IPS-18a (cell line): Measurements from ENCODE around the gene CWF19L1.

Experiments
- H3K27ac ChIP-seq: one replicate; pipeline ENCODE4 v1.5.1; 2013; ENCODE audit warnings: low read length
- H3K27me3 ChIP-seq: one replicate; pipeline ENCODE4 v1.6.1; 2013; ENCODE audit warnings: mild to moderate bottlenecking, low read length; ENCODE audit not compliant: control insufficient read depth, insufficient read depth
- H3K36me3 ChIP-seq: one replicate; pipeline ENCODE4 v1.6.1; 2013; ENCODE audit warnings: low read depth, low read length; ENCODE audit not compliant: control insufficient read depth
- H3K4me1 ChIP-seq: one replicate; pipeline ENCODE4 v1.6.1; 2013; ENCODE audit warnings: low read depth, low read length; ENCODE audit not compliant: control insufficient read depth
- H3K4me3 ChIP-seq: one replicate; pipeline ENCODE4 v1.5.1; 2013; ENCODE audit warnings: low read length
- H3K9ac ChIP-seq: one replicate; pipeline ENCODE4 v1.6.1; 2013; ENCODE audit warnings: mild to moderate bottlenecking, low read length, moderate library complexity
- H3K9me3 ChIP-seq: one replicate; pipeline ENCODE4 v1.6.1; 2013; ENCODE audit warnings: low read depth, low read length; ENCODE audit not compliant: control insufficient read depth

Gene CWF19L1

DNA sequence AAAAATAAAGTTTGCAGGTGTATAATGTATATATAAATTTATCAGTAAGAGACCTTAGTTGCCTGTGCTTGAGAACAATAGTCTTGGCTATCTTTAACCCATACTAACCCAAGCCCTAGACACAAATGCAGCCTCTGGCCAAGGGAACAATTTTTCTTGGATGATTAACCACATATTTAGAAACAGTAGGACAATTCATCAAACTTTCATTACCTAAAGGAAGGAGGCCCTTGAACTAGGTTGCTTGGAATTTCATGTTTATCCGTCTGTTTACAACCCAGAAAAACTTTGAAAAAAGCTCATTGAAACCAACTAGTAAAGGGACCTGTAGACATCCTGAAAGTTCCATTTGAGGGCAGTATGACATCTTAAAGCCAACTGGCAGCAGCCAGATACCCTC lies 72.7 kb downstream of the CWF19L1 start:
- no peaks in the 10 kb centered on the region for H3K9me3 ChIP-seq
- H3K4me1 ChIP-seq: no peaks in the 10 kb centered on the region
- no peak overlapping the region for H3K4me3 ChIP-seq
- H3K9ac ChIP-seq: no peak overlapping the region
- H3K27me3 ChIP-seq: no peaks in the 10 kb centered on the region
- H3K36me3 ChIP-seq: peaks cover 69% of the 10 kb centered on the region
- no peak overlapping the region for H3K27ac ChIP-seq

- no peaks in the 10 kb centered on the region for H3K4me1 ChIP-seq
- no peaks in the 10 kb centered on the region for H3K27me3 ChIP-seq
- no peaks in the 10 kb centered on the region for H3K9me3 ChIP-seq
- H3K9ac ChIP-seq: no peak overlapping the region
- H3K36me3 ChIP-seq: peaks cover 58% of the 10 kb centered on the region
- H3K27ac ChIP-seq: no peak overlapping the region
- no peak overlapping the region for H3K4me3 ChIP-seq
Observed at GRCh38 chr10:100192350-100192749, 75.1 kb downstream of the CWF19L1 start.

GRCh38 chr10:100186253-100187212 lies 80.9 kb downstream of the CWF19L1 start:
- Histone ChIP-seq H3K4me3 (peak overlapping the region; percentile 88), H3K9ac (peak overlapping the region; percentile 90), H3K4me1 (peaks cover 5% of the 10 kb centered on the region), H3K27me3 (no peaks in the 10 kb centered on the region), H3K9me3 (no peaks in the 10 kb centered on the region), H3K36me3 (peaks cover 33% of the 10 kb centered on the region), H3K27ac (peak overlapping the region; percentile 64)

- peaks cover 5% of the 10 kb centered on the region for H3K4me1 ChIP-seq
- H3K27ac ChIP-seq: peak within 1 kb of the TSS; percentile 64
- H3K36me3 ChIP-seq: peaks cover 24% of the 10 kb centered on the region
- peak within 1 kb of the TSS; percentile 90 for H3K9ac ChIP-seq
- no peaks in the 10 kb centered on the region for H3K9me3 ChIP-seq
- H3K27me3 ChIP-seq: no peaks in the 10 kb centered on the region
- peak within 1 kb of the TSS; percentile 88 for H3K4me3 ChIP-seq
Observed at GRCh38 chr10:100185364-100186252, 81.8 kb downstream of the CWF19L1 start, which contains the start of gene ERLIN1. TSS of gene ERLIN1 (minus strand) at chr10:100186029. CDS start at chr10:100185626, 403 bp downstream.

GRCh38 chr10:100184840-100185239 lies 82.6 kb downstream of the CWF19L1 start:
- H3K27ac ChIP-seq: no peak overlapping the region
- peaks cover 5% of the 10 kb centered on the region for H3K4me1 ChIP-seq
- peak overlapping the region; percentile 90 for H3K9ac ChIP-seq
- H3K27me3 ChIP-seq: no peaks in the 10 kb centered on the region
- no peaks in the 10 kb centered on the region for H3K9me3 ChIP-seq
- peaks cover 19% of the 10 kb centered on the region for H3K36me3 ChIP-seq
- peak overlapping the region; percentile 88 for H3K4me3 ChIP-seq

DNA sequence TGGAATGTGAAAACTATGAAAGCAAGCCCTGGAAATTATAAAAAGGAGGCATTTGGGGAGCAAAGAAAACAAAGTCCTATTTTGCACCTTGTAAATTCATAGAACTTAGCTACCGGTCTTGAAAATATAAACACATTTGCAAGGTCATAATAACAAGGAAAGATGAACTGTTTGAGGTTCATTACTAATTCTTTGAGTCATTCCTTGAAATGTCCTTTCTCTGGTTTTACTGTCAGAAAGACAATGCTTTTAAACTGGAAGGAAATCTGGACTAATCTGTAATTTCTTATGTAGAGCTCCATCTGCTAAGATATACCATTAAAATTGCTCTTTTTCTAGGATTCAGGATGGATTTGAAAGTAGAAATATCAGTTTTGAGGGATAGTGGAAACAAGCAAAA lies 83.0 kb downstream of the CWF19L1 start:
- peaks cover 5% of the 10 kb centered on the region for H3K4me1 ChIP-seq
- H3K36me3 ChIP-seq: peaks cover 19% of the 10 kb centered on the region
- H3K9ac ChIP-seq: peak overlapping the region; percentile 90
- no peak overlapping the region for H3K27ac ChIP-seq
- peak overlapping the region; percentile 88 for H3K4me3 ChIP-seq
- no peaks in the 10 kb centered on the region for H3K9me3 ChIP-seq
- H3K27me3 ChIP-seq: no peaks in the 10 kb centered on the region

DNA sequence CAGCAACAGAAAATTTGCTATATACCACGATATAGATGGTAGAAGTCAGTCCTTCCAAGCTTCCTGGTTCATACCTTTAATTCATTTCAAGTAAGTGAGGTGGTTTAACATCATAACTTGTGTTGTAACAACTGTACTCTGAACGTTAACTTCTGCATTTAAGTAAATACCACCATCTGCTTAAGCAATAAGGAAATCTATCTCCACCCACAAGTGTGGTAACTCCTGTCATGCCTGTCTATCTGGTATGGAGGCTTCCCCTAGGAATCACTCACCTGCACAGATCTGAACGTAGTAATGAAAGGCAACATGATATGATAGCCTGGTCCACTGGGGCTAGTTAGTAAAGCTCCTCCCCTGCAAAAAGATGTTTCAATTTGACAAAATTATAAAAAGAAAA lies 84.0 kb downstream of the CWF19L1 start:
- Histone ChIP-seq H3K9ac (no peak overlapping the region), H3K4me1 (peaks cover 5% of the 10 kb centered on the region), H3K9me3 (no peaks in the 10 kb centered on the region), H3K27me3 (no peaks in the 10 kb centered on the region), H3K4me3 (no peak overlapping the region), H3K36me3 (peaks cover 22% of the 10 kb centered on the region), H3K27ac (no peak overlapping the region)

- no peak overlapping the region for H3K27ac ChIP-seq
- H3K36me3 ChIP-seq: peaks cover 25% of the 10 kb centered on the region
- H3K27me3 ChIP-seq: no peaks in the 10 kb centered on the region
- H3K9ac ChIP-seq: no peak overlapping the region
- no peak overlapping the region for H3K4me3 ChIP-seq
- H3K9me3 ChIP-seq: no peaks in the 10 kb centered on the region
- H3K4me1 ChIP-seq: peaks cover 5% of the 10 kb centered on the region
Observed at GRCh38 chr10:100182908-100183307, 84.5 kb downstream of the CWF19L1 start.
